Thymus (tissue), 11 donors: Measurements from ENCODE around the gene TRAK1. TPM values are rescaled to one million over a fixed set of nuclear protein-coding genes. Genes with fewer than 3 reads are reported as not detected.

ENCODE experiments used
- DNase-seq, 9 donors: peaks; one replicate each; pipeline ENCODE4 v3.0.0-alpha.2; 2013; ENCODE audit warnings: low spot score in 9 of 9, low read depth in 6 of 9, missing footprints in 1 of 9
- H3K27ac ChIP-seq, 2 donors: one replicate each; pipeline ENCODE4 v1.5.1; 2013; ENCODE audit warnings: control low read depth in 1 of 2, low read depth in 1 of 2, low read length in 1 of 2, mild to moderate bottlenecking in 1 of 2, moderate library complexity in 1 of 2
- H3K27me3 ChIP-seq, 2 donors: one replicate each; pipeline ENCODE4 v1.5.1; 2013; ENCODE audit warnings: low read length in 1 of 2; ENCODE audit not compliant: control insufficient read depth in 2 of 2, insufficient read depth in 1 of 2
- H3K36me3 ChIP-seq, 2 donors: one replicate each; pipeline ENCODE4 v1.5.1; 2013; ENCODE audit warnings: low read length in 1 of 2, mild to moderate bottlenecking in 1 of 2, moderate library complexity in 1 of 2; ENCODE audit not compliant: control insufficient read depth in 2 of 2, insufficient read depth in 2 of 2
- H3K4me1 ChIP-seq, 2 donors: one replicate each; pipeline ENCODE4 v1.5.1; 2013; ENCODE audit warnings: low read length in 2 of 2; ENCODE audit not compliant: control insufficient read depth in 2 of 2, insufficient read depth in 2 of 2
- H3K4me3 ChIP-seq, 2 donors: one replicate each; pipeline ENCODE4 v1.5.1; 2013; ENCODE audit warnings: low read length in 2 of 2, control low read depth in 1 of 2, mild to moderate bottlenecking in 1 of 2
- H3K9me3 ChIP-seq, 2 donors: one replicate each; pipeline ENCODE4 v1.5.1; 2013; ENCODE audit warnings: low read length in 1 of 2, mild to moderate bottlenecking in 1 of 2; ENCODE audit not compliant: control insufficient read depth in 2 of 2, insufficient read depth in 1 of 2
- WGBS: extraction: QIAGEN DNeasy Blood & Tissue Kit; methylation state at CpG from one replicate; pipeline ENCODE4 v1.1.7; 2013; 5-methylcytosine and 5-hydroxymethylcytosine counted together
- polyA plus RNA-seq: library from polyadenylated mRNA; stranded (reverse); fragments of 200-250 nt; gene quantifications from one replicate; pipeline ENCODE4 v1.2.3, GENCODE V29; 2013
- total RNA-seq: library from RNA; stranded (reverse); fragments of 120-200 nt; gene quantifications from one replicate; pipeline ENCODE4 v1.2.4, GENCODE V29; 2013
- donor health status: healthy.

TRAK1 gene
- total and polyA plus RNA-seq, 2 donors: 10.9 to 20.1 TPM

- H3K36me3 ChIP-seq: no peaks in the 10 kb centered on the region
- H3K27me3 ChIP-seq: no peaks in the 10 kb centered on the region
- DNase-seq: no peak
- no peak overlapping the region for H3K4me3 ChIP-seq
- peaks cover 0 to 6% of the 10 kb centered on the region in 2 donors for H3K4me1 ChIP-seq
- H3K9me3 ChIP-seq: no peaks in the 10 kb centered on the region
- no peak overlapping the region for H3K27ac ChIP-seq
- 79% methylated on average over 13 of the region's 13 CpGs for WGBS
Measured at GRCh38 chr3:42115215-42115614, 24.1 kb downstream of the TRAK1 start.

GRCh38 chr3:42115946-42116345 is 24.8 kb downstream of the TRAK1 start:
- Histone ChIP-seq H3K4me1 (peaks cover 0 to 8% of the 10 kb centered on the region in 2 donors), H3K4me3 (no peak overlapping the region), H3K27me3 (no peaks in the 10 kb centered on the region), H3K36me3 (no peaks in the 10 kb centered on the region), H3K9me3 (no peaks in the 10 kb centered on the region), H3K27ac (no peak overlapping the region)
- no peak for DNase-seq
- 97% methylated on average over 9 of the region's 9 CpGs for WGBS

- no peaks in the 10 kb centered on the region for H3K9me3 ChIP-seq
- no peak overlapping the region for H3K4me3 ChIP-seq
- 98% methylated on average over 1 of the region's 1 CpG for WGBS
- no peaks in the 10 kb centered on the region for H3K36me3 ChIP-seq
- H3K27me3 ChIP-seq: no peaks in the 10 kb centered on the region
- no peak for DNase-seq
- H3K4me1 ChIP-seq: peaks cover 0 to 8% of the 10 kb centered on the region in 2 donors
- H3K27ac ChIP-seq: no peak overlapping the region
Measured at GRCh38 chr3:42116466-42116865, 25.3 kb downstream of the TRAK1 start.

- Histone ChIP-seq H3K36me3 (no peaks in the 10 kb centered on the region), H3K27me3 (no peaks in the 10 kb centered on the region), H3K4me3 (no peak overlapping the region), H3K9me3 (no peaks in the 10 kb centered on the region), H3K4me1 (peaks cover 0 to 8% of the 10 kb centered on the region in 2 donors), H3K27ac (no peak overlapping the region)
- WGBS: 67% methylated on average over 14 of the region's 14 CpGs
- no peak for DNase-seq
Measured at GRCh38 chr3:42117175-42118008, 26.2 kb downstream of the TRAK1 start.

GRCh38 chr3:42118762-42119361 is 27.7 kb downstream of the TRAK1 start:
- 67% methylated on average over 2 of the region's 2 CpGs for WGBS
- peaks cover 0 to 17% of the 10 kb centered on the region in 2 donors for H3K4me1 ChIP-seq
- peak overlapping the region; percentile 8 to 26 for H3K27ac ChIP-seq
- H3K27me3 ChIP-seq: no peaks in the 10 kb centered on the region
- H3K9me3 ChIP-seq: no peaks in the 10 kb centered on the region
- no peak overlapping the region for H3K4me3 ChIP-seq
- peak in 5 of 9 donors; percentile 18 to 62 (median 33) for DNase-seq
- no peaks in the 10 kb centered on the region for H3K36me3 ChIP-seq

GRCh38 chr3:42119561-42120355 is 28.6 kb downstream of the TRAK1 start:
- H3K9me3 ChIP-seq: no peaks in the 10 kb centered on the region
- H3K4me1 ChIP-seq: peaks cover 0 to 17% of the 10 kb centered on the region in 2 donors
- WGBS: 79% methylated on average over 7 of the region's 7 CpGs
- no peak for DNase-seq
- no peaks in the 10 kb centered on the region for H3K27me3 ChIP-seq
- no peak overlapping the region for H3K4me3 ChIP-seq
- H3K36me3 ChIP-seq: no peaks in the 10 kb centered on the region
- no peak overlapping the region for H3K27ac ChIP-seq

- Histone ChIP-seq H3K27ac (peak overlapping the region in 1 of 2 donors; percentile 26), H3K9me3 (no peaks in the 10 kb centered on the region), H3K27me3 (no peaks in the 10 kb centered on the region), H3K36me3 (no peaks in the 10 kb centered on the region), H3K4me1 (peaks cover 0 to 17% of the 10 kb centered on the region in 2 donors), H3K4me3 (no peak overlapping the region)
- DNase-seq: no peak
- 93% methylated on average over 3 of the region's 3 CpGs for WGBS
Measured at GRCh38 chr3:42120866-42121265, 29.7 kb downstream of the TRAK1 start.

GRCh38 chr3:42122261-42123011 is 31.3 kb downstream of the TRAK1 start:
- peaks cover 0 to 13% of the 10 kb centered on the region in 2 donors for H3K4me1 ChIP-seq
- 94% methylated on average over 4 of the region's 4 CpGs for WGBS

More at GRCh38 chr3:42122261-42123011, 31.3 kb downstream of the TRAK1 start:
- DNase-seq: no peak
- Histone ChIP-seq H3K27ac (peak overlapping the region; percentile 40 to 68), H3K27me3 (no peaks in the 10 kb centered on the region), H3K4me3 (no peak overlapping the region), H3K9me3 (no peaks in the 10 kb centered on the region), H3K36me3 (no peaks in the 10 kb centered on the region)
